Hepatocyte (in vitro differentiated cells): Measurements from ENCODE around the gene EPHA1.

Source experiments
- EZH2 ChIP-seq: fragments of 200-600 bp; sonication (generic); IDR thresholded peaks from 2 replicates; pipeline ENCODE4 v1.6.1; 2016; ENCODE audit warnings: antibody characterized with exemption, mild to moderate bottlenecking, borderline replicate concordance
- TF ChIP-seq, protein P1 (sequence below): fragments of 200-600 bp; sonication (generic); IDR thresholded peaks from 2 replicates; pipeline ENCODE4 v1.5.1; 2016; ENCODE audit warnings: antibody characterized with exemption, mild to moderate bottlenecking; ENCODE audit not compliant: poor library complexity

DNA sequence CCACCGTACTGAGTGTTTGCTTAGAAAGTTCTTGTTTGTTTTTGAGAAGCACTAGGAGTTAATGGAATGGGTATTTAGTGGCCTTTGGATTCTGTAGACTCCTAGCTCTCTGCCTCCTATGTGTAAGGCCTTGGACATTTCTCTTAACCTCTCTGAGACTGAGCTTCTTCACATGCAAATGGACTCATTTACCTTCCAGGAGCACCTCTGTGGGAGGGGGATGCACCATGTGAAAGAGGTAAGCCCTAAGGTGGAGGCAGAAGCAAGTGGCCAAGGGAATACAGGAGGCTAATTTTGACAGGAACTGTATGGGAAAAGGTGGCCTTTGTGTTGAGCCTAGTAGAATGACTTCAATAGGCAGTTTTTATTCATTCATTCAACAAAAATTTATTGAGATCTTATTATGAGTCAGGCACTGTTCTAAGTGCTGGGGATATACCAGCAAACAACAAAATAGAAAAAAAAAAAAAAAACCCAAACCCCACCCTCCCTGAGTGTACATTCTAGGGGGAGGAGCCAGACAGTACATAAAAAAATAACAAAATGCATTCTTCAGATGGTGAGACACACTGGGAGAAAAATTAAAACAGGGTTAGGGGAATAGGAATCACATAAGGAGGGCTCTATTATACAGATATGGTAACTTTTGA lies 9.2 kb upstream of the EPHA1 start:
- TF ChIP-seq, protein P1, sequence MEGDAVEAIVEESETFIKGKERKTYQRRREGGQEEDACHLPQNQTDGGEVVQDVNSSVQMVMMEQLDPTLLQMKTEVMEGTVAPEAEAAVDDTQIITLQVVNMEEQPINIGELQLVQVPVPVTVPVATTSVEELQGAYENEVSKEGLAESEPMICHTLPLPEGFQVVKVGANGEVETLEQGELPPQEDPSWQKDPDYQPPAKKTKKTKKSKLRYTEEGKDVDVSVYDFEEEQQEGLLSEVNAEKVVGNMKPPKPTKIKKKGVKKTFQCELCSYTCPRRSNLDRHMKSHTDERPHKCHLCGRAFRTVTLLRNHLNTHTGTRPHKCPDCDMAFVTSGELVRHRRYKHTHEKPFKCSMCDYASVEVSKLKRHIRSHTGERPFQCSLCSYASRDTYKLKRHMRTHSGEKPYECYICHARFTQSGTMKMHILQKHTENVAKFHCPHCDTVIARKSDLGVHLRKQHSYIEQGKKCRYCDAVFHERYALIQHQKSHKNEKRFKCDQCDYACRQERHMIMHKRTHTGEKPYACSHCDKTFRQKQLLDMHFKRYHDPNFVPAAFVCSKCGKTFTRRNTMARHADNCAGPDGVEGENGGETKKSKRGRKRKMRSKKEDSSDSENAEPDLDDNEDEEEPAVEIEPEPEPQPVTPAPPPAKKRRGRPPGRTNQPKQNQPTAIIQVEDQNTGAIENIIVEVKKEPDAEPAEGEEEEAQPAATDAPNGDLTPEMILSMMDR: no peak
- no peak for TF ChIP-seq EZH2
